Measurements from ENCODE around the gene HIPK3.

HIPK3 gene

GRCh38 chr11:33390944-33391892, 134.0 kb downstream of the HIPK3 start:
- H3K4me1 Mint-ChIP-seq, result peaks cover 22 to 33% of the 10 kb centered on the region in 2 donors
- H3K36me3 Mint-ChIP-seq, result no peaks in the 10 kb centered on the region
- DNase-seq (no peak), ATAC-seq (replicated peaks) (no peak)
- peaks cover 8% of the 10 kb centered on the region in 2 donors for H3K27me3 Mint-ChIP-seq
- H3K4me3 Mint-ChIP-seq, result no peak overlapping the region
- no peak overlapping the region for H3K27ac Mint-ChIP-seq
- H3K9me3 Mint-ChIP-seq, result no peaks in the 10 kb centered on the region

- no peaks in the 10 kb centered on the region for H3K9me3 Mint-ChIP-seq
- ATAC-seq (replicated peaks) (no peak), DNase-seq (no peak)
- H3K27me3 Mint-ChIP-seq, result peaks cover 10 to 15% of the 10 kb centered on the region in 2 donors
- H3K4me3 Mint-ChIP-seq, result no peak overlapping the region
- no peak overlapping the region for H3K27ac Mint-ChIP-seq
- H3K4me1 Mint-ChIP-seq, result peaks cover 22 to 33% of the 10 kb centered on the region in 2 donors
- no peaks in the 10 kb centered on the region for H3K36me3 Mint-ChIP-seq
Measured at GRCh38 chr11:33391893-33392251, 134.7 kb downstream of the HIPK3 start.

- ATAC-seq (replicated peaks) (no peak), DNase-seq (no peak)
- Mint-ChIP-seq H3K4me1 (peaks cover 9 to 13% of the 10 kb centered on the region in 2 donors), H3K36me3 (no peaks in the 10 kb centered on the region), H3K9me3 (no peaks in the 10 kb centered on the region), H3K27ac (no peak overlapping the region), H3K4me3 (no peak overlapping the region), H3K27me3 (peaks cover 10 to 17% of the 10 kb centered on the region in 2 donors)
Measured at GRCh38 chr11:33394431-33395109, 137.4 kb downstream of the HIPK3 start.

DNA sequence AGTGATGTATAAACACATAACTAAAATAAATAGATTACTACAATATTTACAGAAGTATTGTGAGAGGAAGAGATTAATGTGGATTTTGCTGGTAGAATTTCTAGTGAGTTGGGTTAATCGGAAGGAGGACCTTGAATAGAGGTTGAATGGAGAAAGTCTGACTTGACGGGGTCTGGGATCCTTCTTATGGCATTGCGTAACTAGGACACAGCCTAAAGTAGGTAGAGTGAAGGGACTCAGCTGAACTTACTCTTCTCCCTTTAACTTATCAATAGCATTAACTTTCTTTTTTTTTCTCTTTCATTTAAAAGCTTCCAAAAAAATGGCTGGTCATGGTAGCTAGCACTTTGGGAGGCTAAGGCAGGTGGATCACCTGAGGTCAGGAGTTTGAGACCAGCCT, 139.2 kb downstream of the HIPK3 start:
- Mint-ChIP-seq H3K4me1 (no peaks in the 10 kb centered on the region), H3K27me3 (peaks cover 10 to 21% of the 10 kb centered on the region in 2 donors)

GRCh38 chr11:33399421-33399820, 142.2 kb downstream of the HIPK3 start:
- Mint-ChIP-seq H3K4me3 (no peak overlapping the region), H3K36me3 (no peaks in the 10 kb centered on the region), H3K4me1 (peaks cover 0 to 2% of the 10 kb centered on the region in 2 donors), H3K9me3 (no peaks in the 10 kb centered on the region), H3K27ac (no peak overlapping the region), H3K27me3 (peaks cover 23 to 38% of the 10 kb centered on the region in 2 donors)
- ATAC-seq (replicated peaks) (no peak), DNase-seq (no peak)

More for the DNA sequence above, 139.2 kb downstream of the HIPK3 start:
- DNase-seq, result no peak
- Mint-ChIP-seq H3K9me3 (no peaks in the 10 kb centered on the region), H3K36me3 (no peaks in the 10 kb centered on the region), H3K4me3 (no peak overlapping the region), H3K27ac (no peak overlapping the region)
- ATAC-seq (replicated peaks), result no peak

- H3K27me3 Mint-ChIP-seq, result peaks cover 13 to 21% of the 10 kb centered on the region in 2 donors
- ATAC-seq (replicated peaks) (no peak), DNase-seq (no peak)
- no peak overlapping the region for H3K4me3 Mint-ChIP-seq
- no peaks in the 10 kb centered on the region for H3K36me3 Mint-ChIP-seq
- no peak overlapping the region for H3K27ac Mint-ChIP-seq
- H3K4me1 Mint-ChIP-seq, result peaks cover 0 to 2% of the 10 kb centered on the region in 2 donors
- no peaks in the 10 kb centered on the region for H3K9me3 Mint-ChIP-seq
Measured at GRCh38 chr11:33402066-33402465, 144.9 kb downstream of the HIPK3 start.

- no peaks in the 10 kb centered on the region for H3K36me3 Mint-ChIP-seq
- peaks cover 0 to 2% of the 10 kb centered on the region in 2 donors for H3K4me1 Mint-ChIP-seq
- H3K4me3 Mint-ChIP-seq, result no peak overlapping the region
- no peak for ATAC-seq (replicated peaks)
- H3K27me3 Mint-ChIP-seq, result peaks cover 17 to 28% of the 10 kb centered on the region in 2 donors
- H3K27ac Mint-ChIP-seq, result no peak overlapping the region
- no peaks in the 10 kb centered on the region for H3K9me3 Mint-ChIP-seq
- no peak for DNase-seq
Measured at GRCh38 chr11:33403344-33403743, 146.2 kb downstream of the HIPK3 start.

DNA sequence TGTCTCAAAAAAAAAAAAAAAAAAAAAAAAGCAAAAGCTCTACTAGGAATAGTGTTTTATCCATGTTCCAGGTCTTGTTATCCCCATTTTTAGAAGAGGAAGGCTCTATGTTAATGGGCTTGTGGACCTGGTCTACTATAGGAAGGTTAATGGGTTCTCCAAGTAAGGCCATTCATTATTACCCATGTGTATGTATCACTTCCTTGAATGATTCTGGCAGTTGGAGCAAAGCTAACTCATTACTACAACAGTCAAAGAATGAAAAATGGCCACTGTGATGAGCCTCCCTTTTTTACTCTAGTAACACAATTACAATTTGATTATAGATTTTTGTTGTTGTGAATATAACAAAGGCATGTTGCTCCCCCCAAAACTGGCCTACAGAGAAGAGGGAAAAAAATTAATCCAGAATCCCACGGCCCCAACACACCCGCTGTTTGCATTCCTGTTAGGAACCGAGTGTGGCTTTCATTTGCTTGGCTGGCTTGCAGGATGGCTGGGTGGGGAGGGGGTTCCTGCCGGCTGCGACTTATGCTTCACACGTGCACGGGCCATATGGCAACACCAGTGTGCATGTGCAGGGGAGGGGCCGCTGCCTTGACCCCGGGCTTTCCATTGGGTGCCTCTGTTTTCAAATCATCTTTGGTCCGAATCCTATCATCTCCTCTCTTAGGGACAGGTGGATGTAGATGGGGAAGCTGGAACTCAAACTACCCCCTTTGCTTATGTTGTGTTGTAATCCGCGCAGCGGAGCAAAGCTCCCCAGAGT, 148.8 kb downstream of the HIPK3 start:
- Mint-ChIP-seq H3K9me3 (no peaks in the 10 kb centered on the region), H3K27ac (no peak overlapping the region), H3K4me1 (peaks cover 2 to 5% of the 10 kb centered on the region in 2 donors), H3K36me3 (no peaks in the 10 kb centered on the region), H3K27me3 (peaks cover 22 to 35% of the 10 kb centered on the region in 2 donors), H3K4me3 (no peak overlapping the region)
- DNase-seq (no peak), ATAC-seq (replicated peaks) (no peak)
